Activated gamma-delta T cell (primary cell): ENCODE measurements around the gene SERINC2.
"Not testable (repeated sequence)": the region's sequence is repeated elsewhere in the genome, so short reads cannot be mapped to it uniquely, and the experiment has no call there.

Experiments
- DNase-seq: peaks from one replicate; lab custom pipeline; 2025; lab: John Stamatoyannopoulos, UW

Gene SERINC2

DNA sequence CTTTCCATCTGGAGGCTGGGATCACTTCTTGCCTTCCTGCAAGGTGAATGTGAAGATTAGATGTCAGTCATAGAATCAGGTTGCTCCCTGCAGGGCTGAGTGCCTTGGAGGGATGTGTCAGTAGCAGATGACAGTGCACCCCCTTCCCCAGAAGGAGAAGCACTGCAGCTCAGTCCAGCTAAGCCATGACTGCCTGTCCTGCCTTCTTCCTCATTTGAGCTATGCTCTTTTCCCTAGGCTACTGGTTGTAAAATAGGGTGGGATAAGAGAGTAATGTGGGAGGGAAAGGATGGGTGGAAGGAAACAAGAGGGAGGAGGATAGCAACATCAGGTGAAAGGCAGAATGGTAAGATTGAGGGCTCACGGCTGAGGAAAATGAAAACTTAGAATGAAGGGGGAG lies 29.0 kb upstream of the SERINC2 start:
- no peak for DNase-seq

DNA sequence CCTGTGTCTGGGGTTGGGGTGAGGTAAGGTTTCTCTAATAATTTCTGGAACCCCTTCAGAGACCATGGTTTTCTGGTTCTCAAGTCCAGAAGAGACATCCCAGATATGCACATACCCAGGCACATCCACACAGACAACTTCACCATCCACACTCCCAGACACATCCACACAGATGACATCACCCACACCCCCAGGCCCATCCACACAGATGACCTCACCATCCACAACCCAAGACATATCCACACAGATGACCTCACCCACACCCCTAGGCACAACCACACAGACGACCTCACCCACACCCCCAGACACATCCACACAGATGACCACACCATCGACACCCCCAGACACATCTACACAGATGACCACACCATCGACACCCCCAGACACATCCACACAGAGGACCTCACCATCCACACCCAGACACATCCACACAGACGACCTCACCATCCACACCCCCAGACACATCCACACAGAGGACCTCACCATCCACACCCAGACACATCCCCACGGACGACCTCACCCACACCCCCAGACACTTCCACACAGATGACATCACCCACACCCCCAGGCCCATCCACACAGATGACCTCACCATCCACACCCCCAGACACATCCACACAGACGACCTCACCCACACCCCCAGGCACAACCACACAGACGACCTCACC lies 26.3 kb upstream of the SERINC2 start:
- not testable (repeated sequence) for DNase-seq

DNA sequence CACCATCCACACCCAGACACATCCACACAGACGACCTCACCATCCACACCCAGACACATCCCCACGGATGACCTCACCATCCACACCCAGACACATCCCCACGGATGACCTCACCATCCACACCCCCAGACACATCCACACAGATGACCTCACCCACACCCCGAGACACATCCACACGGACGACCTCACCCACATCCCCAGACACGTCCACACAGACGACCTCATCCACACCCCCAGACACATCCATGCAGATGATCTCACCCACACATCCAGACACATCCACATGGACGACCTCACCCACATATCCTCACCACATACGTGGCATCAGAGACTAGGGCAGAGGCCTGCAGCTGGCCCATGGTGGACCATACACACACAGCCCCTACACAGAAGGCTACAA lies 25.4 kb upstream of the SERINC2 start:
- DNase-seq: no peak

DNA sequence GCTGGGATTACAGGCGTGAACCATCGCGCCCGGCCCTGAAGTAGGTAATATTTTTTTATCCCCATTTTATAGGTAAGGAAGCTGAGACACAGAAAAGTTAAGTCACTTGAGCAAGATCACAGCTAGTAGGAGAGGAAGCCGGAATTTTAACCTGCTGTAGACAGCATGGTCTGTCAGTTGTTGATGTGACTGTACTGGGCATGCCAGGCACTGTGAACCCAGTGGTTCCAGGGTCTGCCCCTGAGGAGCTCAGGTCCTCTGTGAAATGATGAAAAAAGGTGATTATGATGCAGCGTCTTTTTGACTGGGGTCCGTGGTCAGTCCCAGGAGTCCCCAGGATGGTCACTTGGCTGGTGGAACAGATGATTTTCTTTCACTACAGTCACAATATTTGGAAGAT lies 23.4 kb upstream of the SERINC2 start:
- DNase-seq: no peak

DNA sequence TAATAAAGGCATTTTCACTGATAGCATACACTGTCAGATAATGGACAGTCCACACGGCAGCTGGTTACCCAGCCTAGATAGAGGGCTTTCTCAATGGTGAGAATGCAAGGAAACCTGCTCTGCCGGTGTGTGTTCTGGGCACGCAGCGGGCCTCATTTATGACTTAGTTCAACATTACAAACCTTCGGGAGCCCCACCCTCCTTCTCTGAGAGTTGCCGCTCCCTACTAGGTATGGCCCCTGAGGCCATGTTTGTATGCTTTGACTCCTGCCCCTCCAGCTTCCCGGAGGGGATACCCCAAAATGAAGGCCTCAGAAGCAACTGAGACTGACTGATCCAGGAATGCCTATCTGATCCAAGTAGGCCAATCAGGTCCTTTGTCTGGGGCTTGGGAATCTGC lies 22.9 kb upstream of the SERINC2 start:
- DNase-seq: no peak

DNA sequence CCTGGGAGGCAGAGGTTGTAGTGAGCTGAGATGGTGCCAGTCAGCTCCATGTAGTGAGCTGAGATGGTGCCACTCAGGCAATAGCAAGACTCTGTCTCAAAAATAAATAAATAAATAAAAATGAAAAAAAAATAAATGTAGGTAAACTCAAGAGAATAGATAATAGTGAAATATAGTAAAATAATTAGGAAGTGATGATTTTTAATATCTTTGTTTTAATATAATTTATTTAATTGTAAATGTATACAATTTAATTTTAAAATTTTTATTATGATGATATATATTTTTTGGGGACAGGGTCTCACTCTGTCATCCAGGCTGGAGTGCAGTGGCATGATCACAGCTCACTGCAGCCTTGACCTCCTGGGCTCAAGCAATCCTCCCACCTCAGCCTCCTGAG lies 19.6 kb upstream of the SERINC2 start:
- no peak for DNase-seq

DNA sequence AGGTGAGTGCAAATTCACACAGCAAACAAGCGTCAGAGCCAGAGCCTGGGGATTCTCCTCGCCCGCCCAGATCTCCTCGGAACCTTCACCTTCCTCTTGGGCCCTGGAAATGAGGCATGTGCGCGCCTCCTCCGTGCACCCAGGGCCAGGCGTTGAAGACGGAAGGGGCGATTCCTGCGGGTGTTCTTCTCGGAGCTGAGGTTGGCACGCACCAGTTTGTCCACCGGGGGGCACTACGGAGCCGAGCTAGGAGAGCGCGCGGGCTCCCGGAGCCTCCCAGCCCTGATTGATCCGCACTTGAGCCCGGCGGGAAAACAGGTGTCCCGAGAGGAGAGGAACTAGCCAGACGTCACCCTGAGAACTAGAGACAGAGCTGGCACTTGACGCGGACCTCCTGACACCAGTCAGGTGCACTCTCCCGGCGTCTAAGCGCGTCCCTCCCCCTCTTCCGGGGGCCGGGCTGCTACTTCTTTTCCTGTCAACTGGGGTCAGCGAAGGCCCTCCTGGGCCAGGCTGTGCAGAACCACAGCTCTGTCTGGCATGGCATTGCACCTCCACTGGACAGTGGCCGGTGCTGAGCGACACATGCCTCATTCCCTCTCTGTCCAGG lies 18.3 kb upstream of the SERINC2 start:
- peak; percentile 29 for DNase-seq

DNA sequence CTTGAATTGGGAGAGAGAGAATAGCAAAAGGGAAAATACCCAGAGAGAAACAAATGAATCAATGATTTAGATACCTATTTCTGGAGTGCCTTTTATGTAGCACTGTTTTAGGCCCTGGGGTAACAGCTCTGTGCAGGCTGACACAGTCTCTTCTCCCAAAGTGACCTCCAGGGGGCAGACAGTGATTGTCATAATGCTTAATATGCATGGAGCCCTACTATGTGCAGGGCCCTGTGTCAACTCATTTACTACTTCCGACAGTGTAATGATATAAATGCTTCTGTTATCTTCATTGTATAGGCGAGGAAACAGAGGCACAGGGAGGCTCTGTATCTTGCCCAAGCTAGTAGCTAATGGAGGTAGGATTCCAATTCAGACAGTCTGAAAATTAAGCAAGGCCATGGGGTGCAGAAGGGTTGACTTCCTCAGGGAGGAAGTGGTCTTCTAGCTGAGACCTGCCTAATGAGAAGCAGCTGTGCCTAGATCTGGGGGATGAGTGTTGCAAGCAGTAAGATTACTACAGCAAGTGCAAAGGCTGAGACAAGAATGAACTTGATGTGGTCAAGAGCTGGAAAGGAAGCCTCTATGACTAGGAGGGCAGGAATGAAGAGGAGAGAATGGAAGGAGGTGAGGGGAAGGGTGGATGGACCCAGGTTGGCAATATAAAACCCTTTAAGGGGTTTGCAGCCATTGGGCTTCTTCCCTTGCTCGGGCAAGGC lies 16.2 kb upstream of the SERINC2 start:
- no peak for DNase-seq

DNA sequence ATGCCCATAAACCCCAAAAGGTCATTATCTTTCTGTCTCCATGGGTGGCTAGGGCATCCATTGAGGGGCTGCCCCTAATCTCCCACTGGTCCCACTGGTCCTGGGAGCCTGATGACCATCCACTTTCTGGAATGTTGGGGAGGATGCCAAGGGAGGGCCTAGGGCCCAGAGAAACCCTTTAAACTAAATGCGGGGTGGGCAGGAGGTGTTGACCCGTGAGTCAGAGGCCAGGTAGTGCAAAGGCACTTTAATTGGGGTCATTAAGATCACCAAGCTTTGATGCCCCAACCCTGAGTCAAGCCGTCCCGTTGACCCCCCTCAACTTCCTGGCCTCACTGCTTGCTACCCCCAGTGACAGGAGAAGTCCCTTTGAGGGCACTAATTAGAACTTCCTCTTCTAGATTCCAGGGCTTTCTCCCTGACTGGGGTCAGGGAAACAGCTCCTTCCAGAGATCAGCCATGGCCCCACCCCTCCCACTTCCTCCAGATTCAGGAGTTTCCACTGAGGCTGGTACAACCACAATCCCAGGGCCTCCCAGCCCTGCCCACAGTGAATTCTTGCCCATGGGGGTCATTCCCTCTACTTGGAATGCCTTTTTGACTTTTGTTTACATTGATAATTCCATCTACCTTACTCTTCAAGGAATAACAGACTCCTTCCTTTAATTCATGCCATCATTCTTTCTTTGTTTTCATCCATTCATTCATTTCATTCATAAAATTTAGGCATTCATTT lies 15.5 kb upstream of the SERINC2 start:
- DNase-seq: no peak

DNA sequence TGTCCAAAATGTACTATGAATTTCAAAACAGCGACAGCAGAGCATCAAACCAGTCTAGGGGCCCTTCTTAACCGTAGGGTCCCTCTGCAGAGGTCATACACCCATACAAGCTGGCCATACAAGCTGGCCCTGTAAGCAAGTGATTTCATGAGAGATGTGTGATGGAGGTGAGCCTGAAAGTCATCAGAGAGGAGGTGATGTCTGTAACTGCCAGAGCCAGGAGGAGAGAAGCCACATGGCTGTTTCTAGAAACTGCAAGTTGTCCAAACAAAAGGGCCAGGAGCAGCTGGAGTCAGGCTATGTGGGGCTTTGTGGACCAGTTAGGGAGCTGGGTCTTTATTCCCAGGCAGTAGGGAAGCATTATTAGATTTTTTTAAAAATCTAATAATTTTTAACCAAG lies 14.8 kb upstream of the SERINC2 start:
- DNase-seq: no peak

DNA sequence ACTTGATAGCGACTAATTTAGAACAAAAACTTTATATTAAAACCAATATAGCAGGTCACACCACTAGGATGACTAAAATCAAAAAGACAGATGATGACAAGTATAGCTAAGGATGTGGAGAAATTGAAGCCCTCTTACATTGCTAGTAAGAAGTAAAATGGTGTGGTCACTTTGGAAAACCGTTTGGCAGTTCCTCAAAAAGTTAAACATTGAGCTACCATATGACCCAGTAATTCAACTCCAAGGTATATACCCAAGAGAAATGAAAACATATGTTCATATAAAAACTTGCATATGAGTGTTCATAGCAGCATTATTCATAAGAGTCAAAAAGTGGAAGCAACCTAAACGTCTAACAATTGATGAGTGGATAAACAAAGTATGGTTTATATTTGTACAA lies 13.0 kb upstream of the SERINC2 start:
- no peak for DNase-seq

DNA sequence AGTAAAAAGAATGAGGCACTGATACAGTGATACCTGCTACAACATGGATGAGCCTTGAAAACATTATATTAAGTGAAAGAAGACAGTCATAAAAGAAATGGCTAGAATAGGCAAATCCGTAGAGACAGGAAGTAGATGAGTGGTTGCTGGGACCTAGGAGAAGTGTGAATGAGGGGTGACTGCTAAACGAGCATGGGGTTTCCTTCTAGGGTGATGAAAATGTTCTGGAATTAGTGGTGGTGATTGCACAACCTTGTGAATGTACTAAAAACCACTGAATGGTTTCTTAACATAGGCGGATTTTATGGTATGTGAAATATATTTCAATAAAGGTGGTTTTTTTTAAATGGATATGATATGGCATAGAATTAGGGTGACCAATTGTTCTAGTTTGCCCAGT lies 12.6 kb upstream of the SERINC2 start:
- no peak for DNase-seq

DNA sequence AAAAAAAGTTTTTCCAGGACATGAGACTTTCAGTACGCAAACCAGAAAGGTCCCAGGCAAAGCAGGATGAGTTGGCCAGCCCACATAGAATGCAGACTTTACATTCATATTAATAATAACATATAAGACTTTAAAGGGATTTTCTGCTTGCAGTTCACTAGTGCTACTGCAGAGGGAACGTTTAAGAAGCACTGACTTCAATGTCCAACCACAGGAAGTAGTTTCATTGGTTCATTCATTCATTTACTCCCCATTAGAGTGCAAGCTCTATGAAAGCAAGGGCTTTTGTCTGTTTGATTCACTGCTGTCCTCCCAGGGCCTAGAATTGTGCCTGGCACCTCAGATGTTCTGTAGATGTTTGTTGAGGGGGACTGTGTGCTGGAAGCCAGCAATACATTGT lies 11.8 kb upstream of the SERINC2 start:
- DNase-seq: no peak

DNA sequence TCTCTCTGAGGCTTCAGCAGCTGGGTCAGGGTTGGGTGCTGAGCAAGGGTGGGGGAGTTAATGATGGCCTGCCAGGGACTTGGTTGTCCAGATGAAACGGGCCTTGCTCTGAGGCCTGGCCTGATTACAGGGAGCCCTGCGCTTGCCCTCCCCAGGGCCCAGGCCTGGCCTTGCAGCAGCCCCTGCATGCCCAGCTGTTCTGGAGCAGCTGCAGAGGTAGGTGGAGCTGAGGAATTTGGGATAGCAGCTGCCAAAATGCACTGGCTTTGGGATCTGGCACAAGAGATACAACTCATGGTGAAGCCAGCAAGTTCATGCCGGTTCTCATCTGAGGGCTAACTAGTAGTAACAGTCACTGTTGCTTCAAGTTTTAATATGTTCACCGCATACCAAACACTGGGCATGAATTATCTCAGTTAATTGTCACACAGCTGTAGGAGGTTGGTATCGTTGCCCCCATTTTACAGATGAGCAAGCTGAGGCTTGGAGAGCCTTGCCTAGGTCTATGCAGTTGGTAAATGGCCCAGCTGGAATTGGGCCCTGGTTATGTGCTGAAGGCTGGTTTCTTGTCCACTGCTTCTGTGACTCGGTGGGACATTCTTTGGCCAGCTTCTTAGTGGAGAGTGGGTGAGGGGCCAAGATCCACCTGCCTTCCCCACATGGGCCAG lies 7.3 kb upstream of the SERINC2 start:
- DNase-seq: no peak

DNA sequence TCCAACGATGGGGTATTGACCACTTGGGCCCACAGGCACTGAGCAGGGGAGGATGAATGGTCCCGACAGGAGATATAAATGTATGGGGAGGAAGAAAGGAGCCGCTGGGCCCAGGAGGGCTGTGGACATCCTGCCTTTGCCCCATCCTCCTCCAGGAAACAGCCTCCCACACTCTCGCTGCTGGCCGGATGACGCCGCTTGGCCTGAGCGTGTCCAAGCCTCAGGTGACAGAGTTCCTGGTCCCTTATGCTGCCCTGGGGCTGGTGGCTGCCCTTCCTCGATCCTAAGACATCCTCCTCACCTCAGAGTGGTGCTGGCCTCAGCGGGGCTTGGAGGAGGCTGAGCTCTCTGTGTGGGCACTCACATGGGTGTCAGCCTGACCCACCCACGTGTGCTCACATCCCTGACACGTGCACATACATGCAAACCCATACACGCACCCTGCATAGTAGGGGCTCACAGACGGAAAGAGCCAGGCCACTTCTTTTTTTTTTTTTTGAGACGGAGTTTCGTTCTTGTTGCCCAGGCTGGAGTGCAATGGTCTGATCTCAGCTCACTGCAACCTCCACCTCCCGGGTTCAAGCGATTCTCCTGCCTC lies 5.9 kb upstream of the SERINC2 start:
- no peak for DNase-seq

DNA sequence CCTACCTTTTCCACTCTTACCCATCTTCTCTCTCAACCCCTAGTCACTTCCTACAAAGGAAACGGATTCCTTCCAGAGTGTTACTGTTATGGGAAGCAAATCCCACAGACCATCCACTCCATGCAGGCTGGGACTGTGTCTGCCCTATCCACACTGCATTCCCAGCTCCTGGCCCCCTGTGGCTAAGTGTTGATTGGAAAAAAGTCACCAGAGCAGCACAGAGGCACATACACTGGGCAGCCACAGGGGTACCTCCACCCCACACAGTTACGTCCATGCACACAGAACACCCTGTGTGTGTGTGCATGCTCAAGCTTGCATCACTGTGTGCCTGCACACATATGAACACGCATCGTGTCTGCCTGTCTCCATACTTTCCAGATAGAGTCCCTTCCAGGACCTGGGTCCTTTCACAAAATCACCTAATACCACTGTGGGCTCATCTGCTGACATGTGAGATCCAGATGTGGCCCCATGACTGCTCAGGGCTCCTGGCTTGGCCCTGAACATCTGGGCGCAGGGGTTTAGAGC lies 4.2 kb upstream of the SERINC2 start:
- no peak for DNase-seq

DNA sequence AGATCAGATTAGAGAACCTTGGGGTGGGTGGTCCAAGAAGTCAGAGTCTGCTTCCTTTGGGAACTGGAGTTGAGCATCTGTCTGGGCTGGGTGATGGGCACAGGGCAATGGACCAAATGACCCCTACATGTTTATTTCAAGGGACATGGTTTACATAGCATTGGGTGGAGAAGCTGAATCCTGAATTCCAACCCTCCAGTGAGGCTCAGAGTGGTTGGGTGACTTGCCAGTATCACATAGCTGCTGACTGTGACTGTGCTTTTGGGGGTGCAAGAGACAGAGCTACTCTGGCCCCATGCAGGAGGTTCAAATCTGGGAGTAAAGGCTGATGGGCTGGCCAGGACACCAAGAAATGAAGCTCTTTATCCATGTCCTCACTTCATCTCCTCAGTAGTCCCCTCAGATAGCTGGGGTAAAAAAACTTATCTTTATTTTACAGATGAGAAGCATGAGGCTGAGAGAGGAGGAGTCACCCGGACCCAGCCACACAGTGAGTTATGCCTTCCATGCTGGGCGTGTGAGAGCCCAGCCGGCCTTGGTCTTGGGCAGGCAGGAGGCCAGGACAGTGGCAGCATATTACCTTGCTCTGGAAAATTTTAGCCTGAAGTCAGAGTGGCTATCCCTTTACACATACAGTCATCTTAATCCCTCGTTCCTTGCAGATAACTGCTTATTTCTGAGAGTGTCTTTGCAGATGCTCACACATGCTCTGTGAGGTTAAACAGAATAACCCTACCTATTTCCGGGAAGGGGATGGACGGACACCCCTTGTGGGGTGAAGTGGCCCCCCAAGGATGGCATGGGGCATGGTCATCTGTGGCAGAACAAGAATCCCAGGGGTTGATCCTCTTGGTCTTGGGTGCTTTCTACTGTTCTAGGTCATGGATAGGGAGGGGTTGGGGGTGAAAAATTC lies 2.8 kb upstream of the SERINC2 start:
- no peak for DNase-seq

DNA sequence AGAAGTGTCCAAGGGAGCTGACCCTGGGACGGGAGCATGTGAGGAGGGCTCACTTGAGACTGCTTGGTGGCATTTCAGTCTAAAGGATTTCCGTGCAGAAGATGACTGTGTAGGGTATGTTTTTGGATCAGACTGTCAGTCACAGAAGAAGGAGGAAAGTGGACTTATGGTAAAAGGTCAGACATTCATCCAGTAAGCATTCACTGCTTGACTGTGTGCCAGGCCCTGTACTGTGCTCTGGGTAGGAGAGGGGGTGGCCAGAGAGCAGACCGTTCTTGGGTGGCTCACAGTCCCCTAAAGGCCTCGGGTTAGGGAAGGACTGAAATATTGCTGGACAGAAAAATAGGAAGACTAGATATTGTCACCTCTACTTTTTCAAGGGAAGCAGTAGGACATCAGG lies 2.1 kb upstream of the SERINC2 start:
- DNase-seq: no peak

DNA sequence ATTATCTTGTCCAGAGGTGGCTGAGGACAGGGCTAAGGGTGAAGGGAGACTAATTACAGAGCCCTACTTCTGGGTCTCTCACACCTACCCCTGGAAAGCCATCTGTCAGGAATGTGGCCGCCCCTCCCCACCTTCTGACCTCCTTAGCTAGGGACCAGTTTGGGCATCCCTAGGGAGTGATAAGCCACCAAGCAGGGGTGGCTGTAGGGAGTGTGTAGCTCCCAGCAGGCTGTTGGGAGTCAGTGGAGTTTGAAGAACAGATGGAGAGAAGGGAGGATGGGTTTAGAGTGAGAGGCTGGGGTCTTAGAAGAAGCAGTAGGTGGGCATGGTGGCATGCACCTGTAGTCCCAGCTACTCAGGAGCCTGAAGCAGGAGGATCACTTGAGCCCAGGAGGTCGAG lies 808 bp upstream of the SERINC2 start:
- no peak for DNase-seq

DNA sequence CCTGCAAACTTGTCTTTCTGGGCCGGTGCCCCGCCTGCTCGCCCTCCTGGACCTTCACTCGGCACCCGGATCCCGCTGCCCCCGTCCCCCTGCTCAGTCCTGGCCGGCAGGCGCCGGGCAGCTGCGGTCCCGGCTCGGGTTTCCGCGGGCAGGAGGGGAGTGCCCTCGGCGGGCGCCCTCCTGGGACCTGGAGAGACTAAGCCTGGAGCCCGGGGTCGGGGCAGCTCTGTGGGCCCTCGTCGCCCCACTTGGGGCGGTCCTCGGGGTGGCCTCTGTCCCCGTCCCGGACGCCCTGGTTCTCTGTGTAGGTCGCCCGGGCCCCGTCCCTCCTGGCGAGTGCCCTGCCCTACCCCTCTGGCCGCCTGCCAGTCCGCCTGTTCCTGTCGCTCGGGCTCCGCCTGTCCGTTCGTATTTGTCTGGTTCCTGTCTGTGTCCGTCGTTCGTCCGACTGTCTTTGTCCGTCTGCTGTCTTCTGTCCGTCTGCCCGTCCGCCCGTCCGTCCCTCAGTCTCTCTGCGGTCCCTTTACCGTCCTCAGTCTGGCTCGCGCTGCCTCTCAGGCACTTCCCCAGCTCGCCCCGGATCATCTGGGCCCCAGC lies 490 bp downstream of the SERINC2 start:
- DNase-seq: no peak
